Mucosa of rectum (tissue), 2 donors: ENCODE data around the gene PRAMEF20.
"Not testable (repeated sequence)": the region's sequence is repeated elsewhere in the genome, so short reads cannot be mapped to it uniquely, and the experiment has no call there.

ENCODE experiments used
- H3K27ac ChIP-seq, 2 donors: one replicate each; pipeline ENCODE4 v1.7.0; 2013; ENCODE audit warnings: inconsistent platforms in 2 of 2, low read depth in 2 of 2, low read length in 2 of 2
- H3K27me3 ChIP-seq, 2 donors: one replicate each; pipeline ENCODE4 v1.7.0; 2013; ENCODE audit warnings: low read length in 2 of 2; ENCODE audit not compliant: control insufficient read depth in 2 of 2, insufficient read depth in 2 of 2
- H3K36me3 ChIP-seq, 2 donors: one replicate each; pipeline ENCODE4 v1.7.0; 2013; ENCODE audit warnings: low read length in 2 of 2; ENCODE audit not compliant: control insufficient read depth in 2 of 2, insufficient read depth in 2 of 2
- H3K4me1 ChIP-seq, 2 donors: one replicate each; pipeline ENCODE4 v1.7.0; 2013; ENCODE audit warnings: low read length in 2 of 2, mild to moderate bottlenecking in 1 of 2; ENCODE audit not compliant: control insufficient read depth in 2 of 2, insufficient read depth in 2 of 2
- H3K4me3 ChIP-seq, 2 donors: one replicate each; pipeline ENCODE4 v1.7.0; 2013; ENCODE audit warnings: low read length in 2 of 2
- H3K9ac ChIP-seq, 2 donors: one replicate each; pipeline ENCODE4 v1.7.0; 2013; ENCODE audit warnings: low read length in 2 of 2, low read depth in 1 of 2, mild to moderate bottlenecking in 1 of 2
- H3K9me3 ChIP-seq, 2 donors: one replicate each; pipeline ENCODE4 v1.7.0; 2013; ENCODE audit warnings: low read length in 2 of 2; ENCODE audit not compliant: control insufficient read depth in 2 of 2
- donor health status: healthy.
- donor health status: Normal muscosa, but diverticular disease.

The PRAMEF20 gene

GRCh38 chr1:13410150-13410549 is at the start of gene PRAMEF20:
TSS of gene PRAMEF20 (plus strand) at chr1:13410450. CDS start at chr1:13416355, 5,905 bp downstream.
- not testable (repeated sequence) for H3K4me3 ChIP-seq, H3K9ac ChIP-seq, H3K27ac ChIP-seq, H3K36me3 ChIP-seq, H3K4me1 ChIP-seq, H3K9me3 ChIP-seq, H3K27me3 ChIP-seq

GRCh38 chr1:13362364-13362763 is 47.9 kb upstream of the PRAMEF20 start:
- not testable (repeated sequence) for H3K4me3 ChIP-seq, H3K27ac ChIP-seq, H3K9me3 ChIP-seq, H3K27me3 ChIP-seq, H3K4me1 ChIP-seq, H3K36me3 ChIP-seq, H3K9ac ChIP-seq

- H3K9me3 ChIP-seq, H3K9ac ChIP-seq, H3K4me3 ChIP-seq, H3K27ac ChIP-seq, H3K36me3 ChIP-seq, H3K4me1 ChIP-seq, H3K27me3 ChIP-seq: not testable (repeated sequence)
Observed at GRCh38 chr1:13364928-13365327, 45.3 kb upstream of the PRAMEF20 start.

GRCh38 chr1:13366536-13366935 is 43.7 kb upstream of the PRAMEF20 start:
- H3K9ac ChIP-seq, H3K9me3 ChIP-seq: not testable (repeated sequence)

GRCh38 chr1:13368544-13368943 is 41.7 kb upstream of the PRAMEF20 start:
- not testable (repeated sequence) for H3K4me1 ChIP-seq, H3K27me3 ChIP-seq, H3K4me3 ChIP-seq, H3K36me3 ChIP-seq, H3K27ac ChIP-seq, H3K9me3 ChIP-seq, H3K9ac ChIP-seq

More at GRCh38 chr1:13366536-13366935, 43.7 kb upstream of the PRAMEF20 start:
- not testable (repeated sequence) for H3K27ac ChIP-seq, H3K4me1 ChIP-seq, H3K27me3 ChIP-seq, H3K4me3 ChIP-seq, H3K36me3 ChIP-seq

- not testable (repeated sequence) for H3K9me3 ChIP-seq, H3K9ac ChIP-seq, H3K27me3 ChIP-seq, H3K4me1 ChIP-seq, H3K36me3 ChIP-seq, H3K27ac ChIP-seq, H3K4me3 ChIP-seq
Observed at GRCh38 chr1:13378983-13379382, 31.3 kb upstream of the PRAMEF20 start.

GRCh38 chr1:13380380-13380779 is 29.9 kb upstream of the PRAMEF20 start:
- not testable (repeated sequence) for H3K4me1 ChIP-seq, H3K27ac ChIP-seq, H3K36me3 ChIP-seq, H3K9ac ChIP-seq, H3K4me3 ChIP-seq, H3K9me3 ChIP-seq, H3K27me3 ChIP-seq

GRCh38 chr1:13389332-13389731 is 20.9 kb upstream of the PRAMEF20 start, which contains the start of gene PRAMEF17:
TSS of gene PRAMEF17 (plus strand) at chr1:13389632. CDS start at chr1:13389658, 26 bp downstream.
- H3K27ac ChIP-seq, H3K27me3 ChIP-seq, H3K9ac ChIP-seq, H3K4me1 ChIP-seq, H3K9me3 ChIP-seq, H3K4me3 ChIP-seq, H3K36me3 ChIP-seq: not testable (repeated sequence)

GRCh38 chr1:13393004-13393403 is 17.2 kb upstream of the PRAMEF20 start:
- not testable (repeated sequence) for H3K27me3 ChIP-seq, H3K4me1 ChIP-seq

GRCh38 chr1:13394761-13395160 is 15.5 kb upstream of the PRAMEF20 start:
- H3K9ac ChIP-seq, H3K9me3 ChIP-seq, H3K36me3 ChIP-seq, H3K27me3 ChIP-seq, H3K4me3 ChIP-seq, H3K27ac ChIP-seq, H3K4me1 ChIP-seq: not testable (repeated sequence)

More at GRCh38 chr1:13393004-13393403, 17.2 kb upstream of the PRAMEF20 start:
- H3K9me3 ChIP-seq, H3K27ac ChIP-seq, H3K36me3 ChIP-seq, H3K9ac ChIP-seq, H3K4me3 ChIP-seq: not testable (repeated sequence)

GRCh38 chr1:13395311-13395710 is 14.9 kb upstream of the PRAMEF20 start:
- H3K27ac ChIP-seq, H3K36me3 ChIP-seq, H3K9ac ChIP-seq, H3K4me3 ChIP-seq, H3K9me3 ChIP-seq, H3K4me1 ChIP-seq, H3K27me3 ChIP-seq: not testable (repeated sequence)
